ENCODE data around the gene DLG1. TPM values are rescaled to one million over a fixed set of nuclear protein-coding genes. Genes with fewer than 3 reads are reported as not detected.

DLG1 gene
- total and polyA plus RNA-seq, 2 donors from 2014 or later = 19.4 to 101 TPM

GRCh38 chr3:197007953-197008352 is 290.5 kb downstream of the DLG1 start:
- Histone ChIP-seq H3K9me3 (ENCODE audit: control insufficient read depth in 2 of 3, insufficient read depth in 1 of 3, low read length in 3 of 3) (no peaks in the 10 kb centered on the region), H3K36me3 (ENCODE audit: control insufficient read depth in 2 of 3, insufficient read depth in 3 of 3, low read length in 3 of 3) (no peaks in the 10 kb centered on the region), H3K4me3 (ENCODE audit: low read length in 3 of 3) (no peak overlapping the region), H3K9ac (ENCODE audit: low read length in 3 of 3) (no peak overlapping the region), H3K27ac (ENCODE audit: low read depth in 2 of 2, low read length in 2 of 2) (no peak overlapping the region), H3K4me1 (ENCODE audit: control insufficient read depth in 2 of 3, insufficient read depth in 2 of 3, low read depth in 1 of 3, low read length in 3 of 3) (peaks cover 0 to 3% (median 0%) of the 10 kb centered on the region in 3 donors), H3K27me3 (ENCODE audit: control insufficient read depth, insufficient read depth, low read length) (no peaks in the 10 kb centered on the region)
- FAIRE-seq (no peak), DNase-seq (peak in 2 of 5 donors; percentile 21 to 31)
- TF ChIP-seq CTCF (IDR thresholded peaks at IDR 0.05; ENCODE audit: borderline replicate concordance, extremely low read depth, insufficient read depth) = no peak
- intact Hi-C loops (cut with DNase I) = no loop called here

- Histone ChIP-seq H3K4me1 (ENCODE audit: control insufficient read depth in 2 of 3, insufficient read depth in 2 of 3, low read depth in 1 of 3, low read length in 3 of 3) (peaks cover 0 to 3% (median 0%) of the 10 kb centered on the region in 3 donors), H3K9me3 (ENCODE audit: control insufficient read depth in 2 of 3, insufficient read depth in 1 of 3, low read length in 3 of 3) (no peaks in the 10 kb centered on the region), H3K9ac (ENCODE audit: low read length in 3 of 3) (no peak overlapping the region), H3K4me3 (ENCODE audit: low read length in 3 of 3) (no peak overlapping the region), H3K36me3 (ENCODE audit: control insufficient read depth in 2 of 3, insufficient read depth in 3 of 3, low read length in 3 of 3) (no peaks in the 10 kb centered on the region), H3K27me3 (ENCODE audit: control insufficient read depth, insufficient read depth, low read length) (no peaks in the 10 kb centered on the region), H3K27ac (ENCODE audit: low read depth in 2 of 2, low read length in 2 of 2) (no peak overlapping the region)
- DNase-seq = peak in 2 of 5 donors; percentile 35 to 53
- intact Hi-C loops (cut with DNase I) = no loop called here
- TF ChIP-seq CTCF (IDR thresholded peaks at IDR 0.05; ENCODE audit: borderline replicate concordance, extremely low read depth, insufficient read depth) = no peak
- no peak for FAIRE-seq
Observed at GRCh38 chr3:197007296-197007940, 291.0 kb downstream of the DLG1 start.

GRCh38 chr3:197006860-197007259 is 291.6 kb downstream of the DLG1 start:
- H3K9ac ChIP-seq (ENCODE audit: low read length in 3 of 3) = no peak overlapping the region
- no peak overlapping the region for H3K27ac ChIP-seq (ENCODE audit: low read depth in 2 of 2, low read length in 2 of 2)
- TF ChIP-seq CTCF (IDR thresholded peaks at IDR 0.05; ENCODE audit: borderline replicate concordance, extremely low read depth, insufficient read depth) = no peak
- FAIRE-seq (no peak), DNase-seq (peak in 1 of 5 donors; percentile 14)
- no peak overlapping the region for H3K4me3 ChIP-seq (ENCODE audit: low read length in 3 of 3)
- H3K9me3 ChIP-seq (ENCODE audit: control insufficient read depth in 2 of 3, insufficient read depth in 1 of 3, low read length in 3 of 3) = no peaks in the 10 kb centered on the region
- intact Hi-C loops (cut with DNase I) = no loop called here
- no peaks in the 10 kb centered on the region for H3K36me3 ChIP-seq (ENCODE audit: control insufficient read depth in 2 of 3, insufficient read depth in 3 of 3, low read length in 3 of 3)
- H3K4me1 ChIP-seq (ENCODE audit: control insufficient read depth in 2 of 3, insufficient read depth in 2 of 3, low read depth in 1 of 3, low read length in 3 of 3) = peaks cover 0 to 3% (median 0%) of the 10 kb centered on the region in 3 donors
- H3K27me3 ChIP-seq (ENCODE audit: control insufficient read depth, insufficient read depth, low read length) = no peaks in the 10 kb centered on the region
